ENCODE measurements around the gene UNC80.
"Not testable (repeated sequence)": the region's sequence is repeated elsewhere in the genome, so short reads cannot be mapped to it uniquely, and the experiment has no call there.

UNC80 gene

GRCh38 chr2:209771474-209772289 is at the start of gene UNC80:
Gene UNC80 (plus strand): TSS chr2:209771832. CDS start chr2:209772073, 241 bp downstream.
- no peak for DNase-seq

DNA sequence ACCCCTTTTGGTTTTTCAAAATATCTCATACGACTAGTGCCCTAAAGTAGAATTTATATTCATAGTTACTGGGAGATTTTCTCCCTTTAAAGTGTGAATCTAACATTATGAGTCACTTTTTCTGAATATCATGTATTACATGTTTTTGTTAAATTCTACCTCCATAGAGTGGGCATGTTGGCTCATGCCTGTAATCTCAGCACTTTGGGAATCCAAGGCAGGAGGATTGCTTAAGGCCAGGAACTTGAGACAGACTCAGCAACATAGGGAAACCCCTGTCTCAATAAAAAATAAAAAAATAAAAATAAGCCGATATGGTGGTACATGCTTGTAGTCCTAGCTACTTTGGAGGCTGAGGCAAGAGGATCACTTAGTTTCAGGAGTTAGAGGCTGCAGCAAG is 45.3 kb upstream of the UNC80 start:
- DNase-seq, result no peak

DNA sequence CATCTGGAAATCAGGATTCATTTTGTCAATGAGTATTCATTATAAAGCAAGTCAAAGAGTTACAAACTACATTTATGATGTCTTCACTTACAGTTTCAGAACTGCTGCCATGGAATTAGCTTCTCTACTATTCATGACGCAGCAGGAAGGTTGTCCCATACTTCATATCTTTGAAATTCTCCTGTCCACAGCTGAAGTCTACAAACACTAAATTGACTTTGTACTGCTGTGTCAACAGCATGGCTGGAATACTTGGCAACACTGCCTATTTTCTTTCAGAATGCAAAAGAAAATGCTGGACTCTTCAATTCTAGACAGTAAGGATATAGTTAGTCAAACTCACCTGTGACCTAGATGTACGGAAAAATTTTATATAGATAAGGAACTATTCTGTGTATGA is 44.6 kb upstream of the UNC80 start:
- DNase-seq, result no peak

DNA sequence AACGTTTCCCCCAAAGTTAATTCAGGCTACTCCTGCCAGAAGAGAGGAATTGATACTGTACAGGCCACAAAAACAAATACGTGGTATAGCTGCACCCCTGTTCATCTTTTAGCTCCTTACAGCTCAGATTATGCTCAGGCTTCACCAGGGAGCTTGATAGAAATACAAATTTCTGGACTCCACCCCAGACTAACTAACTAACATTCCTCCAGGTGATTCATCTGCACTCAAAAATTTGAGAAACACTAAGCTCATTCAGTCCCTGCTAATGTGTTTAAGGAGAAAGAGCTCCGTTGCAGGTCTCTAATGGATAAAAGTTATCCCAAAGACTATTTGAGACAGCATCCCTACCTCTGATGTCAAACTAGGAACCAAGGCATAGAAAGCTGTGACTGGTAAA is 36.8 kb upstream of the UNC80 start:
- no peak for DNase-seq

DNA sequence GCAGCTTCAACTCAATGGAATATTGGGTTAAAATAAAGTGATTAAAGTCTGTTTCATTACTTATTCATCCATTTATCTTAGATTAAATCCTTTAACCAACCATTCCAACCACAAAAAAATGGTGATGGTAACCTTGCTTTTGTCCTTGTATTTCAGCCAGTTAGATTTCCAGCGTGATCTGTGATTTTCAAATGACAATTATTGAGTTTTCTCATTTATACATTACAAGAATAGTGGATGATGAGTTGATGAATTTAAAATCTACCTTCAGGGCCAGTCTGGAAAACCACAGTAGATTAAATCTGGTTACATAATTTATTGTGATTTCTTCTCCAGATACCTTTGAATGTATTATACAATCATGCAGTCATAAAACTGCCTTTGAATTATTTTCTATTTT is 29.7 kb upstream of the UNC80 start:
- no peak for DNase-seq

GRCh38 chr2:209753020-209753419 is 18.6 kb upstream of the UNC80 start:
- DNase-seq, result no peak

DNA sequence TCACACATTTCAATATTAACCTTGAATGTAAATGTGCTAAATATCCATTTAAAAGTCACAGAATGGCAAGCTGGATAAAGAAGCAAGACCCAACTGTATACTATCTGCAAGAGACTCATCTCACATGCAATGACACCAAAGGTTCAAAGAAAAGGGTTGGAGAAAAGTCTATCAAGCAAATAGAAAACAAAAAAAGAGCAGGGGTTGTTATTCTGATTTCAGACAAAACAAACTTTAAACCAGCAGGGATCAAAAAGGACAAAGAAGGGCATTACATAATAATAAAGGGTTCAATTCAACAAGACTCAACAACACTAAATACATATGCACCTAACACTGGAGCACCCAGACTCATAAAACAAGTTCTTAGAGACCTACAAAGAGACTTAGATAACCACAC is 14.5 kb upstream of the UNC80 start:
- no peak for DNase-seq

GRCh38 chr2:209761566-209761965 is 10.1 kb upstream of the UNC80 start:
- DNase-seq, result no peak

GRCh38 chr2:209762563-209762962 is 9.1 kb upstream of the UNC80 start:
- no peak for DNase-seq

DNA sequence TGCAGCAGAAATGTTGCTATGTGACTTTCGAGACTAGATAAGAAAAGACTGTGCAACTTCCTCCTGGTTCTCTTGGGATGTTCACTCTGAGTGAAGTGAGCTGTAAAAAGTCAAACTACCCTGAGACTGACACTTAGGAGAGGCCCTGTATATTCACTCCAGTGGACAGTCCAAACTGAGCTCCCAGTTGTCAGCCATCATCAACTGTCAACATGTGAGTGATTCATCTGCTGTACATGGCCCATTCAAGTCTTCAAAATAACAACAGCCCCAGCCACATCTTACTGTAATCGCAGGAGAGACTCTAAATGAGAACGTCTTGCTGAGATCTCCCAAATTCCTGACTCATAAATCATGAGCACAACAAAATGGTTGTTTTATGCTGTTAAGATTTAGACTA is 8.5 kb upstream of the UNC80 start:
- DNase-seq, result no peak

DNA sequence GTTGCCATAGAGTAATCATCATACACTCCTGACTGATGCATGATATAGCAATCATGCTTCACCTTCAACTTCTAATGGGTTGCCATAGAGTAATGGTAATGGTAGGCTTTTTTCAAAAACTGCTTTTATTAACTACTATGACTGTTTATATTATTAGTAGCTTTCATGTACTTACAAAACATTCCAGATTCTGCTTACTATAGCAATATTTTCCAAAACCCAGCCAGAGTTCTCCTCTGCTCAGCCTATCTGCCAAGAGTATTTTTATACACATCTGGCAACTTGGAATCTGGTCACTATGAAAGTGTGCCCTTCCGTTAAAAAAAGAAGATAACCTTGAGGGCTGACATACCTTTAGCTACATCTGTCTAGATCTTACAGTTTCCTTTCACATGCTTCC is 5.0 kb upstream of the UNC80 start:
- no peak for DNase-seq

- DNase-seq, result no peak
These were observed 4.3 kb upstream of the UNC80 start for GRCh38 chr2:209767316-209767715.

- DNase-seq, result no peak
These were observed 3.1 kb upstream of the UNC80 start for GRCh38 chr2:209768557-209768956.

DNA sequence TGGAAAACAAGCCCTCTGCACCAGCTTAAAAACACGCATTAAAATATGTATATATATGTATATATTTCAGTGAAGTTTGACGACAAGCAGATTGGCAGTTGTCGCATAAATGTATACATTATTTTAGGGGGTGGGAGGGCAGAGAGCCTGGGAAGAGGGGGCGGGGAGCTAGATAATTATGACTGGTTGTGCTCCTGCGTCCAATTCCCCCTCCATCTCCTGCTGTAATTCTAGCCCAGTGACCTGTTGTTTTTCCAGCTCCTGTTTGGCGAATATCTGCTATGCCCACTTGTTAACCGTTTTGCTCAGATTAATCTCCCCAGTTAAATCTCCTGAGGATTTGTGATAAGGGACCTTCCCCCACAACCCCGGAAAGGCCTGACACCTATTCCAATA is 656 bp downstream of the UNC80 start:
- no peak for DNase-seq

DNA sequence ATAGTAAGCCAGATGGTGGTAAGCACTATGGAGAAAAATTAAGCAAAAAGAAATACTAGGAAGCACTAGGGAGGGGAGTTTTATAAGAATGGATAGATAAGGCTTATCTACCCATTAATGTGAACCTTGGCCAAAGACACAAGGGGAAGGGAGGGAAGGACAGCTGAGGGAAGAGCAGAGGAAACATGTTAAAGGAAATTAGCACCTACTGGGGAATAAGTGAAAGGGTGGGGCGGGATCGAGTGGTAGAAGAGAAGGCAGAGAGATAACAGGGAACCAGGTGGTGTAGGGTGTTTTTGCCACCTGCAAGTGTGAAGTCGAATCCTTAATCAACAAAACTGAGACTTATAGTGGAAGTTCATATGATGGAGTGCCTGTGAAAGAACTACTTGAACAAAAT is 1.7 kb downstream of the UNC80 start:
- no peak for DNase-seq

- DNase-seq, result no peak
These were observed 15.8 kb downstream of the UNC80 start for GRCh38 chr2:209787416-209787815.

GRCh38 chr2:209788925-209789324 is 17.3 kb downstream of the UNC80 start:
- no peak for DNase-seq

DNA sequence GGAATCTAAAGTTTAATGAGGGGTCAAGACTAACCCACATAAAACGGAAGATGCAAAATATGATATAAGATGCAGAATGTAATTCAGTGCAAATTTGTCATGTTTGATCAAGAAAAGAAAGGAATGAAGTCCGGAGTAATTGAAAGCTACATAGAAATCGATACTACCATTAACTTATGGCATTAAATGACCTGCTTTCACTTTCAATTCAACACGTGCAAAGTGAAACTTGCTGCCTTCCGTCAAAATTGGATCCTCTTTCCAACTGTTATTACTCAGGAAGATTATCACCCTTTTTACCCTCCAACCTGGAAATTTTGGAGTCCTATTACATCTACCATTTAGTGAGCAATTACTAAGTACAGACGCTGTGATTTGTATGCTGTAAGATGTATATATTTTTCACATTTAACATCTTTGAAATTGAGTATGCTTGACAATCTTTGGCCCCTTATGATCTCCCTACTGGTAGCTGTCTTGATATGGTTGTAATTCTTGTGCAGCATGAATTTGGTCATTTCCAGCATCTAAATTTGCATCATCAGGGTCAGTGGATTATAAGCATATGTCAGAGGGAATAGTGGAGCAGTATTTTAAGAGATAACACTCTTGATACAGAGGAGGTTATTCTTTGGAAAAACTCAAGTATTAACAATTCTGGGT is 18.6 kb downstream of the UNC80 start:
- no peak for DNase-seq

GRCh38 chr2:209791151-209791550 is 19.5 kb downstream of the UNC80 start:
- DNase-seq, result no peak

- not testable (repeated sequence) for DNase-seq
These were observed 23.8 kb downstream of the UNC80 start for GRCh38 chr2:209795425-209795824.

GRCh38 chr2:209805351-209805750 is 33.7 kb downstream of the UNC80 start:
- no peak for DNase-seq

DNA sequence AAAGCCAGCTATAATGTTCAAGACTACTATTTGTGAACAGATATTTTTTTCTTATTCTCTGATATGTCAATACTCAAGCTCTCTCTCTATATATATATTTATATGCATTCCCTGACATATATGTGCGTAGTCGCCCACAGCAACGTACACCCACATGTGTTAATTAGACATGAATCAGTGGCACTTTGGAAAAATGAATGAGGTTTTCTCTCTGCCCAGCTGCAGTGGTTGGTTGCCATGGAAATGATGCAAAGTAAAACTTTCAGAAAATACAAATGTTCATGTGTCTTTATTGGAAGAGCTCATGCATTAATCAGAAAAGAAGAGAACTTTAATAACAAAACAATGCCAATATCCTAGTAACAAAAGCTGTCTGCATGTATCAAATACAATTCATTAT is 34.7 kb downstream of the UNC80 start:
- DNase-seq, result no peak

- DNase-seq, result no peak
These were observed 36.9 kb downstream of the UNC80 start for GRCh38 chr2:209808521-209808920.

DNA sequence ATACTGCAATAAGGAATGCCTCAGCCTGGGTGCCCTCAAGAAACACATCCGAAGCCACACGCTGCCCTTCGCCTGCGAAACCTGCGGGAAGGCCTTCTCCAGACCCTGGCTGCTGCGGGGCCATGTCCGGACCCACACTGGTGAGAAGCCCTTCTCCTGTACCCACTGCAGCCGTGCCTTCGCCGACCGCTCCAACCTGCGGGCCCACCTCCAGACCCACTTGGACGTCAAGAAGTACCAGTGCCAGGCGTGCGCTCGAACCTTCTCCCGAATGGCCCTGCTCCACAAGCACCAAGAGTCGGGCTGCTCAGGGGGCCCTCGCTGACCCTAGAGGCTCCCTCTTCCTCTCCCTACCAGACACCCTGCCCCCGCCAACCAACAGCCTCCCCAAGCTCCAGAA is 37.6 kb downstream of the UNC80 start:
- no peak for DNase-seq

DNA sequence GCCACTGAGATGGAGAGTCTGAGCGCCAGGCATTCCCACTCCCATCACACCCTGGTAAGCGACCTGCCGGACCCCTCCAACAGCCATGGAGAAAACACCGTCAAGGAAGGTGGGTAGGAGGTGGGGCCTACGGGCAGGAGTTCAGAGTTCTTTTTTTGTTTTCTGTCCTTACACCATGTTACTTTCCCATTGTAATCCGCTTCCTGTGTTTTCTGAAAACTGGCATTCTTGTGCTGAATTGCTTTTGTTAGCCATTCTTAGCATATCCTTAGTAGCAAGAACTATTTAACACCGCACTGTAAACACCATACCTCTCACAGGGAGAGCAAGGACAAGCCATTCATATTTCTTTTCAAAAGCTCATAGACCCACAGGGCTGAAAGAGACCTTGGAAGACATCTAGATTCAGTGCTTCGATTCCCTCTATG is 46.2 kb downstream of the UNC80 start:
- no peak for DNase-seq

All from GDM1 (cell line).